PC-3 (cell line): Measurements from ENCODE around the gene SLC25A21. TPM values are rescaled to one million over a fixed set of nuclear protein-coding genes. Genes with fewer than 3 reads are reported as not detected.
"Not testable (repeated sequence)": the region's sequence is repeated elsewhere in the genome, so short reads cannot be mapped to it uniquely, and the experiment has no call there.

Experiments
- ATAC-seq: fragments of 200-7000 bp; cut with Tn5 transposase; 2 replicates; pipeline ENCODE4 v1.9.1; 2020; ENCODE audit warnings: mild to moderate bottlenecking, moderate library complexity
- BruUV-seq: library from RNA; stranded (reverse); fragments of 400-500 nt; replicated peaks from 2 replicates; lab custom pipeline; 2021; lab: Mats Ljungman, UMichigan
- CTCF ChIA-PET: fragments of 300-600 bp; sonication (Branson Sonifier 250); formaldehyde crosslinking; loops from one replicate; lab custom pipeline; 2022; ENCODE audit warnings: antibody characterized with exemption; lab: Charles Lee
- POLR2A ChIA-PET: fragments of 300-600 bp; sonication (Branson Sonifier 250); formaldehyde crosslinking; loops from one replicate; lab custom pipeline; 2022; ENCODE audit warnings: antibody characterized with exemption; ENCODE audit not compliant: unreplicated experiment; lab: Charles Lee
- DNase-seq: peaks from one replicate; pipeline ENCODE4 v3.0.0-alpha.2; 2015
- H2AFZ ChIP-seq: fragments of 300-600 bp; sonication (generic); 2 replicates; pipeline ENCODE4 v1.6.0; 2016; ENCODE audit warnings: antibody characterized with exemption, low read length
- H3F3A ChIP-seq: fragments of 300-600 bp; sonication (generic); one replicate; pipeline ENCODE4 v1.6.0; 2017; ENCODE audit warnings: antibody characterized with exemption, low read length, control low read depth, mild to moderate bottlenecking; ENCODE audit not compliant: unreplicated experiment
- H3K27ac ChIP-seq: fragments of 300-600 bp; sonication (generic); 2 replicates; pipeline ENCODE4 v1.5.1; 2016; ENCODE audit warnings: mild to moderate bottlenecking, low read length
- H3K27me3 ChIP-seq: fragments of 300-600 bp; sonication (generic); 2 replicates; pipeline ENCODE4 v1.6.1; 2016; ENCODE audit warnings: low read length, mixed read lengths
- H3K36me3 ChIP-seq: fragments of 300-600 bp; sonication (generic); 2 replicates; pipeline ENCODE4 v1.6.1; 2016; ENCODE audit warnings: low read depth, mixed run types, low read length, mixed read lengths
- H3K4me1 ChIP-seq: fragments of 300-600 bp; sonication (generic); 2 replicates; pipeline ENCODE4 v1.5.1; 2016; ENCODE audit warnings: low read length; ENCODE audit not compliant: insufficient read depth
- H3K4me2 ChIP-seq: fragments of 300-600 bp; sonication (generic); 2 replicates; pipeline ENCODE4 v1.6.0; 2016; ENCODE audit warnings: low read length
- H3K4me3 ChIP-seq: fragments of 300-600 bp; sonication (generic); 2 replicates; pipeline ENCODE4 v1.5.1; 2016; ENCODE audit warnings: mild to moderate bottlenecking, low read length, mixed read lengths
- H3K79me2 ChIP-seq: fragments of 300-600 bp; sonication (generic); 2 replicates; pipeline ENCODE4 v1.6.1; 2017; ENCODE audit warnings: low read length, mixed read lengths
- H3K9ac ChIP-seq: fragments of 300-600 bp; sonication (generic); 2 replicates; pipeline ENCODE4 v1.6.0; 2016; ENCODE audit warnings: mild to moderate bottlenecking, low read length
- H3K9me2 ChIP-seq: fragments of 300-600 bp; sonication (generic); replicated peaks from 2 replicates; pipeline ENCODE4 v1.6.1; 2016; ENCODE audit warnings: mixed run types, low read length, mixed read lengths
- H3K9me3 ChIP-seq: fragments of 300-600 bp; sonication (generic); 2 replicates; pipeline ENCODE4 v1.6.1; 2016; ENCODE audit warnings: low read length, mixed read lengths
- H4K20me1 ChIP-seq: fragments of 300-600 bp; sonication (generic); 2 replicates; pipeline ENCODE4 v1.6.1; 2016; ENCODE audit warnings: low read length, mixed read lengths
- EZH2 ChIP-seq: fragments of 300-600 bp; sonication (generic); IDR thresholded peaks from one replicate; pipeline ENCODE4 v1.6.1; 2017; ENCODE audit warnings: antibody characterized with exemption, mild to moderate bottlenecking, low read length; ENCODE audit not compliant: unreplicated experiment
- EZH2phosphoT487 ChIP-seq: fragments of 300-600 bp; sonication (generic); IDR thresholded peaks from 2 replicates; pipeline ENCODE4 v1.6.1; 2018; ENCODE audit warnings: mild to moderate bottlenecking, antibody characterized with exemption, low read length, borderline replicate concordance
- intact Hi-C: fragments of 100-400 bp; cut with micrococcal nuclease; formaldehyde crosslinking; loops from 2 replicates; pipeline ENCODE4 v1.9.0; 2023
- total RNA-seq: library from RNA; depleted of rRNA; stranded (reverse); fragments of >200 nt; gene quantifications from 2 replicates; pipeline ENCODE4 v1.2.3, GENCODE V29; 2014
- TF ChIP-seq, protein P1 (sequence below): fragments of 300-600 bp; sonication (generic); conservative IDR thresholded peaks from 2 replicates; pipeline ENCODE4 v1.5.1; 2017; ENCODE audit warnings: antibody characterized with exemption, low read depth, mild to moderate bottlenecking, low read length

Gene SLC25A21
- total RNA-seq, 1 experiment from 2014 or later: 0.87 TPM

DNA sequence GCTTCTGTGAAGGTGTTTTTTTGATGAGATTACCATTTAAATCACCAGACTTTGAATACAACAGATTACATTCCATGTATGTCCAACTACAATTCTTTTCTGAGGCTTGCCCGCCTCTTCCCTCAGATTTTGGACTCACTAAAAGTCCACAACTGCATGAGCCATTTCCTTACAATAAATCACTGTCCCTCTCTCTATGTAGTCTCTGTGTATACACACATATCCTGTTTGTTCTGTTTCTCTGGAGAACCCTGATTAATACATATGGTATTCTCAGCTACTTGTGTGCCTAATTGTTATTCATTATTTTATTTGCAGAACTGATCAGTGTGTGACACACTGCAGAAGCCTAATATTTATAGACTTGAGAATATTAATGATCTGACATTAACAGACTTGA lies 22.9 kb upstream of the SLC25A21 start:
- Histone ChIP-seq H3K36me3 (no peaks in the 10 kb centered on the region), H3K9ac (peak overlapping the region; percentile 32), H3K9me3 (no peaks in the 10 kb centered on the region), H3K4me2 (peak overlapping the region; percentile 97), H3K4me1 (peaks cover 47% of the 10 kb centered on the region), H3K27me3 (no peaks in the 10 kb centered on the region), H4K20me1 (no peaks in the 10 kb centered on the region), H3K9me2 (no peaks in the 10 kb centered on the region), H3F3A (no peaks in the 10 kb centered on the region), H3K4me3 (peak overlapping the region; percentile 28), H3K79me2 (peaks cover 31% of the 10 kb centered on the region), H3K27ac (peak overlapping the region; percentile 81), H2AFZ (0 out of 2 replicates have a peak overlapping the region, but pooled peaks have one; percentile 17)
- peak; percentile 66 for ATAC-seq
- intact Hi-C loops: loop anchor here (5.0 kb wide), 1 partner anchor 893 kb away; no protein-coding TSS in a partner anchor
- DNase-seq: peak; percentile 91
- ChIA-PET CTCF (no interaction called here), POLR2A (interaction anchor here (0.5 to 0.6 kb wide), 2 partner anchors 392 to 495 kb away, joined by 3 to 7 read pairs; no protein-coding TSS in a partner anchor)
- BruUV-seq: no TSS peak
- TF ChIP-seq, protein P1, sequence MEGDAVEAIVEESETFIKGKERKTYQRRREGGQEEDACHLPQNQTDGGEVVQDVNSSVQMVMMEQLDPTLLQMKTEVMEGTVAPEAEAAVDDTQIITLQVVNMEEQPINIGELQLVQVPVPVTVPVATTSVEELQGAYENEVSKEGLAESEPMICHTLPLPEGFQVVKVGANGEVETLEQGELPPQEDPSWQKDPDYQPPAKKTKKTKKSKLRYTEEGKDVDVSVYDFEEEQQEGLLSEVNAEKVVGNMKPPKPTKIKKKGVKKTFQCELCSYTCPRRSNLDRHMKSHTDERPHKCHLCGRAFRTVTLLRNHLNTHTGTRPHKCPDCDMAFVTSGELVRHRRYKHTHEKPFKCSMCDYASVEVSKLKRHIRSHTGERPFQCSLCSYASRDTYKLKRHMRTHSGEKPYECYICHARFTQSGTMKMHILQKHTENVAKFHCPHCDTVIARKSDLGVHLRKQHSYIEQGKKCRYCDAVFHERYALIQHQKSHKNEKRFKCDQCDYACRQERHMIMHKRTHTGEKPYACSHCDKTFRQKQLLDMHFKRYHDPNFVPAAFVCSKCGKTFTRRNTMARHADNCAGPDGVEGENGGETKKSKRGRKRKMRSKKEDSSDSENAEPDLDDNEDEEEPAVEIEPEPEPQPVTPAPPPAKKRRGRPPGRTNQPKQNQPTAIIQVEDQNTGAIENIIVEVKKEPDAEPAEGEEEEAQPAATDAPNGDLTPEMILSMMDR: no peak
- no peak for TF ChIP-seq EZH2phosphoT487

DNA sequence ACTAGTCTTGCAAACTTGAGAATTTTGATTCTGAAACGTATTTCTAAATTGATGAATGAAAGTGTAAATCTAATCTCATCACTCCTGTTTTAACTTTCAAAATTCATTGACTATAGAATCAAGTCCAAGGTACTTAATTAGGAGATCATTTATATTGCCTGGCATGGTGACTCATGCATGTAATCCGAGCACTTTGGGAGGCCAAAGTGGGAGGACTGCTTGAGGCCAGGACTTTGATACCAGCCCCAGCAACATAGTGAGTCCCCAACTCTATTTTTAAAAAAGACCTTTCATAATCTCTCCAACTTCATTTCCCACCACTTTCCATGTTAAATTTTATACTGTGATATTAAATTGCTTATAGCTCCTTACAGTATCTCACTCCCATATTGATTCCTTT lies 22.3 kb upstream of the SLC25A21 start:
- no peak overlapping the region for H2AFZ ChIP-seq
- peak overlapping the region; percentile 97 for H3K4me2 ChIP-seq
- H3K9me3 ChIP-seq: no peaks in the 10 kb centered on the region
- H3F3A ChIP-seq: no peaks in the 10 kb centered on the region
- H3K27ac ChIP-seq: peak overlapping the region; percentile 81
- peak overlapping the region; percentile 28; the same call in 1 of the 2 replicates for H3K4me3 ChIP-seq
- DNase-seq (peak; percentile 38), ATAC-seq (no peak)
- H3K79me2 ChIP-seq: peaks cover 25% of the 10 kb centered on the region
- H3K9ac ChIP-seq: peak overlapping the region; percentile 32; the same call in 1 of the 2 replicates
- BruUV-seq: no TSS peak
- no peaks in the 10 kb centered on the region for H3K36me3 ChIP-seq
- no peaks in the 10 kb centered on the region for H4K20me1 ChIP-seq
- intact Hi-C loops: loop anchor here (5.0 kb wide), 1 partner anchor 892 kb away; no protein-coding TSS in a partner anchor
- H3K27me3 ChIP-seq: no peaks in the 10 kb centered on the region
- ChIA-PET POLR2A (no interaction called here), CTCF (no interaction called here)
- TF ChIP-seq, protein P1: no peak
- TF ChIP-seq EZH2phosphoT487 (no peak), EZH2 (no peak)
- H3K4me1 ChIP-seq: peaks cover 41% of the 10 kb centered on the region
- H3K9me2 ChIP-seq: no peaks in the 10 kb centered on the region

DNA sequence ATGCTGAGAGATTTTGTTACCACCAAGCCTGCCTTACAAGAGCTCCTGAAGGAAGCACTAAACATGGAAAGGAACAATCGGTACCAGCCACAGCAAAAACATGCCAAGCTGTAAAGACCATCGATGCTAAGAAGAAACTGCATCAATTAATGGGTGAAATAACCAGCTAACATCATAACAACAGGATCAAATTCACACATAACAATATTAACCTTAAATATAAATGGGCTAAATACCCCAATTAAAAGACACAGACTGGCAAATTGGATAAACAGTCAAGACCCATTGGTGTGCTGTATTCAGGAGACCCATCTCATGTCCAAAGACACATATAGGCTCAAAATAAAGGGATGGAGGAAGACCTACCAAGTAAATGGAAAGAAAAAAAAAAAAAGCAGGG lies 17.3 kb upstream of the SLC25A21 start:
- H3K27me3 ChIP-seq, H3K36me3 ChIP-seq, H3F3A ChIP-seq, H3K4me3 ChIP-seq, H4K20me1 ChIP-seq, POLR2A ChIA-PET, H3K9ac ChIP-seq, H2AFZ ChIP-seq, H3K4me2 ChIP-seq, DNase-seq, ATAC-seq, H3K27ac ChIP-seq, H3K9me2 ChIP-seq, H3K79me2 ChIP-seq, BruUV-seq, H3K9me3 ChIP-seq, intact Hi-C loops: not testable (repeated sequence)
- CTCF ChIA-PET: interaction anchor here (0.7 kb wide), 1 partner anchor 936 kb away, joined by 5 read pairs; no protein-coding TSS in a partner anchor
- H3K4me1 ChIP-seq: peaks cover 13% of the 10 kb centered on the region

DNA sequence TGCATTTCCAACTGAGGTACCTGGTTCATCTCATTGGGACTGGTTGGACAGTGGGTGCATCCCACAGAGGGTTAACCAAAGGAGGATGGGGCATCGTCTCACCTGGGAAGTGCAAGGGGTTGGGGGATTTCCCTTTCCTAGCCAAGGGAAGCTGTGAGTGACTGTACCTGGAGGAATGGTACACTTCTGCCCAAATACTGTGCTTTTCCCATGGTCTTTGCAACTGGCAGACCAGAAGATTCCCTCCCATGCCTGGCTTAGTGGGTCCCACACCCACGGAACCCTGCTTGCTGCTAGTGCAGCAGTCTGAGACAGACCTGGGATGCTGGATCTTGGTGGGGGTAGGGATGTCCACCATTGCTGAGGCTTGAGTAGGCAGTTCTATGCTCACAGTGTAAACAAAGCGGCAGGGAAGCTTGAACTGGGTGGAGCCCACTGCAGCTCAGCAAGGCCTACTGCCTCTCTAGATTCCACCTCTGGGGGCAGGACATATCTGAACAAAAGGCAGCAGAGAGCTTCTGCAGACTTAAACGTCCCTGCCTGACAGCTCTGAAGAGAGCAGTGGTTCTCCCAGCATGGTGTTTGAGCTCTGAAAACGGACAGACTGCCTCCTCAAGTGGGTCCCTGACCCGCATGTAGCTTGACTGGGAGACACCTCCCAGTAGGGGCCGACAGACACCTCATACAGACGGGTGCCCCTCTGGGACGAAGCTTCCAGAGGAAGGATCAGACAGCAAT lies 15.6 kb upstream of the SLC25A21 start:
- H3K9ac ChIP-seq, H3K27me3 ChIP-seq, H2AFZ ChIP-seq, H3K9me2 ChIP-seq, H3K4me2 ChIP-seq, DNase-seq, POLR2A ChIA-PET, H3K79me2 ChIP-seq, H3K36me3 ChIP-seq, intact Hi-C loops, CTCF ChIA-PET, H3K9me3 ChIP-seq, ATAC-seq, H3K4me1 ChIP-seq, H4K20me1 ChIP-seq, BruUV-seq, H3F3A ChIP-seq, H3K27ac ChIP-seq, H3K4me3 ChIP-seq: not testable (repeated sequence)
